GM23248 (cell line): ENCODE measurements around the gene HHIPL1.

ENCODE experiments used
- EZH2 ChIP-seq: fragments of 200-600 bp; sonication (generic); IDR thresholded peaks from 2 replicates; pipeline ENCODE4 v1.6.1; 2018; ENCODE audit warnings: antibody characterized with exemption, mild to moderate bottlenecking; ENCODE audit not compliant: insufficient read depth, poor library complexity, severe bottlenecking
- EZH2phosphoT487 ChIP-seq: fragments of 200-600 bp; sonication (generic); IDR thresholded peaks from 2 replicates; pipeline ENCODE4 v1.6.1; 2018; ENCODE audit warnings: antibody characterized with exemption, moderate library complexity, mild to moderate bottlenecking, low read depth; ENCODE audit not compliant: insufficient read depth

- no peak for TF ChIP-seq EZH2
- no peak for TF ChIP-seq EZH2phosphoT487
These were observed 11.2 kb downstream of the HHIPL1 start for GRCh38 chr14:99656171-99656570.
